ENCODE data around the gene BGN.
A peak's percentile ranks its signal among the peaks of the same experiment; 100 is the strongest.

The BGN gene

GRCh38 chrX:153530411-153531129 lies 35.8 kb downstream of the BGN start:
- no peak for DNase-seq (ENCODE audit: low read depth)

DNA sequence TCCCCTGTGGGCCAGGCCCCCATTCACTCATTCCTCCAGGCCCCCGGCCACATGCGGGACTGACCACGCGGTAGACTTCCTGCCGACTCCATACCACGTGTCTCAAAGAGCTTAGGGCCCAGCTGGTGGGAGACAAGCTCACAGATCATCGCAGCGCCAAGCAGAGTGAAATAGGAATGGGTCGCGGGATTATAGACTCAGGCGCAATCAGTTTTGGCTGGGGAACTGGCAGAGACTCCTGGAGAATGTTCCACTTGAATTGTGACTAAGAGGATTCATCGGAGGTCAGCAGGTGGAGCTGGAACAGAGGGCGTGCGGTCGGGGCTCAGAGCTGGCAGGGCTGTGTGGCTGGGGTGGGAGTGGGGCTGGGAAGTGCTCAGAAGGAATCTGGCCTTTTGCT lies 38.3 kb downstream of the BGN start:
- no peak for DNase-seq (ENCODE audit: low read depth)

DNA sequence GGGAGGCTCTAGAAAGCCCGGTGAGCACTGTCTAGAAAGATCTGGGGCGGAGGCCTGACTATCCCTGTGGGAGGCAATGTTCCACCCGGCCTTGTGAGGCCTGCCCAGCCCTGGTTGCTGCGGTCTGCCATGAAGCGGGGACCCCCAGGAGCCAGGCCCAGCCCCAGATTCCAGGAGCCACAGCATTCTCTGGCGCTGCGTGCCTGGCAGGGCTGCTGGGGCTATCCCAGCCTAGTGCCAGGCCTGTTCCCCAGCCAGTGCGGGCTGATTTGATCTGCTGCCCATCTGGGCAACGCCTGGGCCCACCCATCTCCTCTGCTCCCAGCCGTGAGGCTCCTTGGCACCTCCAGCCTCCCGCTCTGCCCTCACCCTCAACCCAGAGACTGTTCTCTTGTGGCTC lies 42.3 kb downstream of the BGN start:
- DNase-seq (ENCODE audit: low read depth) = no peak

GRCh38 chrX:153537526-153538295 lies 42.9 kb downstream of the BGN start:
- no peak for DNase-seq (ENCODE audit: low read depth)

- no peak for DNase-seq (ENCODE audit: low read depth)
Observed at GRCh38 chrX:153538424-153538823, 43.6 kb downstream of the BGN start.

DNA sequence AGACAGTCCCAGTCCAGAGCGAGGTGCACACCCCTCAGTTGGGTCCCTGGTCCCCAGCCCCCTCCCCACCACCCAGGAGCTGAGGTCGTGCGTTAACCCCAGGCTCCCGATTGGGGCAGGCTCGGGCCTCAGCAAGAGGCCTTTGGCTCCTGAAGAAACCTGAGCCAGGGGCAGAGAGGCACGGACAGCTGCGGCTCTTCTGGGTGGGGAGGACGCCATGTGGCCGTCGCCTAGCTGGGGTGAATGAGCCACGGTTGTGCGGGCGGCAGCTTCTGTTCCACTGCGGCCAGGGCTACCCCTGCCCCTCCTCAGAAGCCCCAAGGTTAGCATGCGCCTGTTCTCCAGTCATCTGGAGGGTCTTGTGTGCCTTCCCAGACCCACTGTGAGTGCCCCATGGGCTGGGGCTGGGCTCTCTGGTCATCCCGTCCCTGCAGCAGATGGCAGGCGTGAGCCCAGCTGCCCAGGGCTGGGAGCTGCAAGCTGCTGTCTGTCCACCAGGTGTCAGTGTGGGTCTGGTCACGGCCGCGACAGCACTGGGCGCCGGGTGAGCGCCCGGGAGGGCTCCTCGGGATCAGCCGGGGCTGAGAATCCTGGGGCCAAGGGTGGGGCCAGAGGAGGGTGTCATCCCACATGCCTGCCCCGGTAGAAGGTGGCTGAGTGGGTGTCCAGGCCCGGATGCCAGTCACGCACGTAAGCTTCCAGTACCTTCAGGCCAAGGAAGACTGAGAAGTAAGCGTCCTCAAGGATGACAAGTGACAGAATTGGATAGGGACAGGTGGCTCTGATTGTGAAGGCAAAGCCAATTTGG lies 44.6 kb downstream of the BGN start:
- DNase-seq (ENCODE audit: low read depth) = peak; percentile 20

DNA sequence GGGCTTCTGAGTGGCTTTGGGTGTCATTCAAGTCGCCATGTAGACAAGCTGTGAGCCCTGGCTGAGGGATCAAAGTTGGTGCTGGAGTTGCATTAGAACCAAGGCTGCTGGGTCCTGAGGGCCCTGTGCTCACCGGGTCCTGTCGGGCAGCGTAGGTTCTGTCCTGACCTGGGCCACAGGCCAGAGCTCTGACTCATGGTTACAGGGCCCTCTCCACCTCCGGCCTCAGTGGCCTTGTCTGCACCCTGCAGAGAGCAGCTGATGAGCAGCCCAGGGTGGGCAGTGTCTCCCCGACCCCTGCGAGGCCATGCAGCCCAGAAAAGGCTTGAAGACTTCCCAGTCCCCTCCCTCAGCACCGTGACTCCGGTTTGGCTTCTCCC lies 45.2 kb downstream of the BGN start:
- DNase-seq (ENCODE audit: low read depth) = no peak

DNA sequence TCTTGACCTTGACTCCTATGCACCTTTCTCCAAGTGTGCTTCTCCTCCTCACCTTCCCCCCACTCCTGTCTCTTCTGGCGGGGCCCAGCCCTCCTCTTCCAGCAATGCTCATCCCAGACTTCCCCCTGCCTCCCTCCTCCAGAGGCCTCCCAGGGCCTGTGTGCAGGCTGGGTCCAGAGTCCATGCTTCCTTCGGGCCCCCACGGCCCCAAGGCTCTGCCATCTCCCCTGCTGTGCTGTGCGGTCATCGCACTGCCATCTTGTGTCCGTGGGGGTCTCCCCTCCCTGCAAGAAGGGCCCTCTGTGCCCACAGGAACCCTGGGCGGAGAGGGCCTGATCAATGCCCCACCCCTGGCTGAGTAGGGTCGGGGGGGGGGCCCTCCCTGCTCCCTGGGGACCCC lies 49.9 kb downstream of the BGN start:
- no peak for DNase-seq (ENCODE audit: low read depth)

DNA sequence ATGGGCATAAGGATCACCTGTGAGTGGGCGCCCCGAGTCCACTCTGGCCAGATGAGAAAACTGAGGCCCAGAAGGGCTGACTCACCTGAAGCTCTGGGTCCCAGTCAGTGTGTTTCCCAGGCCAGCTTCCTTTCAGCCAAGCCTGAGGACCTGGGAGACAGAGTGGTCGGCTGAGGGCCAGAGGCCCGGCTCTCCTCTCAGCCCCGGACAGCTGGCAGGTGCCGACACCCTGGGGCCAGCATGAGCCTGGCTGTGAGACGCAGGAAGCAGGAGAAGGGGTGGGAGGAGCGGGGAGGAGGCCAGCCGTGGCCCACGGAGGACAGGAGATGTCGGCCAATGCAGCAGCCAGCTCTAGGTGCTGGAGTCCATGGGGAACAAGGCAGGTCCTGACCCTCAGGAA lies 51.6 kb downstream of the BGN start:
- no peak for DNase-seq (ENCODE audit: low read depth)

- DNase-seq (ENCODE audit: low read depth) = no peak
Observed at GRCh38 chrX:153547195-153547594, 52.4 kb downstream of the BGN start.

- DNase-seq (ENCODE audit: low read depth) = no peak
Observed at GRCh38 chrX:153549231-153549630, 54.5 kb downstream of the BGN start.

GRCh38 chrX:153549807-153550206 lies 55.0 kb downstream of the BGN start:
- no peak for DNase-seq (ENCODE audit: low read depth)

DNA sequence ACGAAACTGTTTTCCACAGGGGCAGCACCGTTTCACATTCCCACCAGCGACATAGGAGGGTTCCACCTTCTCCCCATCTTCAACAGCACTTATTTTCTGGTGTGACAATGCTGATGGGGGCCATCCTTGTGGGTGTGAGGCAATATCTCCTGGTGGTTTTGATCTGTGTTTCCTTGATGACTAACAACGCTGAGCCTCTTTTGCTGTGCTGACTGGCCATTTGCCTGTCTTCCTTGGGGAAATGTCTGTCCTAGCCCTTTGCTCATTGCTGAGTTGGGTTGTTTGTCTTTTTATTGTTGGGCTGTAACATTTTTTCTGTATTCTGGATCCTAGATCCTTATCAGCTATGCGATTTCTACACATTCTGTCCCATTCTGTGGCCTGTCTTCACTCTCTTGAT lies 56.4 kb downstream of the BGN start:
- no peak for DNase-seq (ENCODE audit: low read depth)

GRCh38 chrX:153554519-153555167 lies 59.9 kb downstream of the BGN start:
- DNase-seq (ENCODE audit: low read depth) = peak; percentile 17

DNA sequence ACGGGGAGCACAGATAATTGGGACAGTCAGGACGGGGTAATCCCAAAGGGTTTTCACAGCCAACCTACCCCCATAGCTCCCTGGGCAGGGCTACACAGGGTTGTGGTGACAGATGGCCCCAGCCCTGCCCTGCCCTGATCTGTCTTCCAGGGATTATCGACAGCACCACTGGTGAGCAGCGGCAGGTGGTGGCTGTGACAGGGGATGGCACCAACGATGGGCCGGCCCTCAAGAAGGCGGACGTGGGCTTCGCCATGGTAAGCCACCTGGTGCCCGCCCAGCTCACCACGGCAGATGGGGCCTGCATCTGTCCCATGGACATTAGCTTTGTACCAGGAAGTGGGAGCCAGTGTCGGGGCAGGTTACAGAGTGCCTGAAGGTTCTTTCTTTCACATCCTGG lies 62.0 kb downstream of the BGN start:
- DNase-seq (ENCODE audit: low read depth) = no peak

- no peak for DNase-seq (ENCODE audit: low read depth)
Observed at GRCh38 chrX:153557618-153558355, 63.0 kb downstream of the BGN start.
